HG03460 (cell line): ENCODE data around the gene COASY.
"Not testable (repeated sequence)": the region's sequence is repeated elsewhere in the genome, so short reads cannot be mapped to it uniquely, and the experiment has no call there.

Source experiments
- ATAC-seq: cut with Tn5 transposase; IDR thresholded peaks from one replicate; pipeline ENCODE4 v1.9.1; 2021; ENCODE audit not compliant: unreplicated experiment

COASY gene

GRCh38 chr17:42609814-42610801, 48.2 kb downstream of the COASY start:
- ATAC-seq: not testable (repeated sequence)

- no peak for ATAC-seq
Observed at GRCh38 chr17:42612013-42612412, 50.1 kb downstream of the COASY start.

DNA sequence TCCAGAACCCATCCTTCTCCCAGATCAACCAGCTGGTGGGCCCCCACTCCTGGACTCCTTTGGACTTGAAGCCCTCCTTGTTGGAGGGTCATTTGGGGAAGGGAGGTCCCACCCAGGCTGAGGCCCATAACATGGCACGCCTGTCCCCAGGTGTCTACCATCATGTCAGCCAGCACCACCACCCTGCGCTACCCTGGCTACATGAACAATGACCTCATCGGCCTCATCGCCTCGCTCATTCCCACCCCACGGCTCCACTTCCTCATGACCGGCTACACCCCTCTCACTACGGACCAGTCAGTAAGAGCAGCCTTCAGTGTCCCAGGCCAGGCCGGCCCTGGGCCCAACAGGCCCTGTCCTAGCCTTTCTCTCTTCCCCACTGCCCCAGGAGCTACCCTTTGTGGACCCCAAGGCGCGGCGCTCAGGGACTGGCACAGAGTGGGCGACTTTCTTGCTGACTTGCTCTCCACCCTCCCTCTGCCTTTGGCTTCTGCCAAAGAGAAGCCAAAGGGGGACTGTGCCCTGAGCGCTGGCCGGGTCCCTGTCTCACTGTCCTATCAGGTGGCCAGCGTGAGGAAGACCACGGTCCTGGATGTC, 51.8 kb downstream of the COASY start:
- no peak for ATAC-seq
